SU-DHL-6 (cell line): Measurements from ENCODE around the gene CACNA2D1.

ENCODE experiments used
- H2AFZ ChIP-seq: fragments of 200-600 bp; sonication (generic); 2 replicates; pipeline ENCODE4 v1.6.1; 2014; ENCODE audit warnings: low read depth, mild to moderate bottlenecking, moderate library complexity, mixed read lengths, antibody characterized with exemption, low read length; ENCODE audit not compliant: severe bottlenecking
- H3F3A ChIP-seq: fragments of 200-600 bp; shearing (Covaris generic); 2 replicates; pipeline ENCODE4 v1.6.0; 2016; ENCODE audit warnings: antibody characterized with exemption, mild to moderate bottlenecking; ENCODE audit not compliant: insufficient read depth
- H3K27ac ChIP-seq: fragments of 200-600 bp; sonication (generic); 2 replicates; pipeline ENCODE4 v1.5.1; 2016; ENCODE audit warnings: low read depth, mild to moderate bottlenecking, low read length, moderate library complexity, mixed read lengths
- H3K27me3 ChIP-seq: fragments of 200-600 bp; sonication (generic), shearing (Covaris generic); 2 replicates; pipeline ENCODE4 v1.6.0; 2014; ENCODE audit warnings: mild to moderate bottlenecking, low read length
- H3K36me3 ChIP-seq: fragments of 200-600 bp; sonication (generic); 2 replicates; pipeline ENCODE4 v1.6.1; 2014; ENCODE audit warnings: mild to moderate bottlenecking, low read length, mixed read lengths
- H3K4me2 ChIP-seq: fragments of 300-600, 200-600 bp; shearing (Covaris generic), sonication (generic); 2 replicates; pipeline ENCODE4 v1.6.0; 2014; ENCODE audit warnings: low read length, low read depth, mild to moderate bottlenecking; ENCODE audit not compliant: poor library complexity, severe bottlenecking
- H3K4me3 ChIP-seq: fragments of 200-600 bp; sonication (generic); 2 replicates; pipeline ENCODE4 v1.5.1; 2014; ENCODE audit warnings: antibody characterized with exemption, low read length, mild to moderate bottlenecking, mixed read lengths; ENCODE audit not compliant: insufficient read depth, poor library complexity, severe bottlenecking
- H3K79me2 ChIP-seq: fragments of 200-600 bp; sonication (generic); 2 replicates; pipeline ENCODE4 v1.6.1; 2014; ENCODE audit warnings: mild to moderate bottlenecking, low read length, moderate library complexity; ENCODE audit not compliant: insufficient read depth
- H3K9ac ChIP-seq: fragments of 200-600 bp; sonication (generic); 2 replicates; pipeline ENCODE4 v1.7.0; 2014; ENCODE audit warnings: mild to moderate bottlenecking, low read length
- H3K9me2 ChIP-seq: fragments of 200-600 bp; sonication (generic); replicated peaks from 2 replicates; pipeline ENCODE4 v1.6.1; 2014; ENCODE audit warnings: low read length; ENCODE audit not compliant: insufficient read depth
- H3K9me3 ChIP-seq: fragments of 200-600 bp; sonication (generic); 2 replicates; pipeline ENCODE4 v1.6.1; 2014; ENCODE audit warnings: low read length, mixed read lengths; ENCODE audit not compliant: insufficient read depth
- H4K20me1 ChIP-seq: fragments of 200-600 bp; sonication (generic); 2 replicates; pipeline ENCODE4 v1.6.1; 2014; ENCODE audit warnings: low read depth, mild to moderate bottlenecking, antibody characterized with exemption, low read length, moderate library complexity, mixed read lengths
- CTCF ChIP-seq: fragments of 200-600 bp; sonication (generic); IDR thresholded peaks from one replicate; pipeline ENCODE4 v1.5.1; 2017; ENCODE audit warnings: antibody characterized with exemption, mild to moderate bottlenecking, low read length, moderate library complexity; ENCODE audit not compliant: insufficient read depth, poor library complexity, severe bottlenecking
- EZH2phosphoT487 ChIP-seq: fragments of 200-600 bp; sonication (generic), shearing (Covaris generic); conservative IDR thresholded peaks from 2 replicates; pipeline ENCODE4 v1.6.1; 2018; ENCODE audit warnings: mild to moderate bottlenecking, antibody characterized with exemption, low read length, moderate library complexity, mixed read lengths

The CACNA2D1 gene

GRCh38 chr7:82049891-82050533 is 393.6 kb downstream of the CACNA2D1 start:
- Histone ChIP-seq H2AFZ (no peak overlapping the region), H3K9ac (no peak overlapping the region), H3K9me3 (no peaks in the 10 kb centered on the region), H3F3A (no peaks in the 10 kb centered on the region), H3K36me3 (no peaks in the 10 kb centered on the region), H3K4me2 (no peak overlapping the region), H3K4me3 (no peak overlapping the region), H4K20me1 (no peaks in the 10 kb centered on the region), H3K79me2 (no peaks in the 10 kb centered on the region), H3K27me3 (no peaks in the 10 kb centered on the region), H3K9me2 (no peaks in the 10 kb centered on the region), H3K27ac (no peak overlapping the region)
- TF ChIP-seq CTCF (no peak), EZH2phosphoT487 (no peak)

GRCh38 chr7:82049442-82049841 is 394.1 kb downstream of the CACNA2D1 start:
- no peak overlapping the region for H3K9ac ChIP-seq
- H3K36me3 ChIP-seq: no peaks in the 10 kb centered on the region
- H3K4me2 ChIP-seq: no peak overlapping the region
- H3K79me2 ChIP-seq: no peaks in the 10 kb centered on the region
- H3K27ac ChIP-seq: no peak overlapping the region
- H3K4me3 ChIP-seq: no peak overlapping the region
- no peak overlapping the region for H2AFZ ChIP-seq
- no peak for TF ChIP-seq CTCF
- no peak for TF ChIP-seq EZH2phosphoT487
- no peaks in the 10 kb centered on the region for H3K9me3 ChIP-seq
- H3K9me2 ChIP-seq: no peaks in the 10 kb centered on the region
- H4K20me1 ChIP-seq: no peaks in the 10 kb centered on the region
- no peaks in the 10 kb centered on the region for H3K27me3 ChIP-seq
- H3F3A ChIP-seq: no peaks in the 10 kb centered on the region

- H3K4me2 ChIP-seq: no peak overlapping the region
- TF ChIP-seq CTCF: peak; percentile 38
- TF ChIP-seq EZH2phosphoT487: no peak
Measured at GRCh38 chr7:82044497-82045080, 399.0 kb downstream of the CACNA2D1 start.

More at GRCh38 chr7:82044497-82045080, 399.0 kb downstream of the CACNA2D1 start:
- no peaks in the 10 kb centered on the region for H3K9me2 ChIP-seq
- no peaks in the 10 kb centered on the region for H3F3A ChIP-seq
- H3K27me3 ChIP-seq: no peaks in the 10 kb centered on the region; the same call in 1 of the 2 replicates
- H3K4me3 ChIP-seq: no peak overlapping the region
- no peaks in the 10 kb centered on the region for H3K36me3 ChIP-seq
- H3K9ac ChIP-seq: no peak overlapping the region
- no peak overlapping the region for H2AFZ ChIP-seq
- no peak overlapping the region for H3K27ac ChIP-seq
- H3K9me3 ChIP-seq: no peaks in the 10 kb centered on the region
- H4K20me1 ChIP-seq: no peaks in the 10 kb centered on the region
- no peaks in the 10 kb centered on the region for H3K79me2 ChIP-seq
